Hepatocyte (in vitro differentiated cells): ENCODE data around the gene ANO4. TPM values are rescaled to one million over a fixed set of nuclear protein-coding genes. Genes with fewer than 3 reads are reported as not detected.

Source experiments
- DNase-seq: peaks from one replicate; pipeline ENCODE4 v3.0.0-alpha.2; 2016; ENCODE audit warnings: low spot score
- H2AFZ ChIP-seq: fragments of 200-600 bp; sonication (generic); 2 replicates; pipeline ENCODE4 v1.6.0; 2016; ENCODE audit warnings: antibody characterized with exemption, mild to moderate bottlenecking
- H3K27ac ChIP-seq: fragments of 200-600 bp; sonication (generic); 2 replicates; pipeline ENCODE4 v1.5.1; 2016; ENCODE audit warnings: mild to moderate bottlenecking
- H3K27me3 ChIP-seq: fragments of 200-600 bp; sonication (generic); 2 replicates; pipeline ENCODE4 v1.6.1; 2016
- H3K36me3 ChIP-seq: fragments of 200-600 bp; sonication (generic); replicated peaks from 2 replicates; pipeline ENCODE4 v1.5.1; 2016; ENCODE audit warnings: low read depth; ENCODE audit not compliant: insufficient read depth
- H3K4me1 ChIP-seq: fragments of 200-600 bp; sonication (generic); 2 replicates; pipeline ENCODE4 v1.5.1; 2016; ENCODE audit warnings: mild to moderate bottlenecking, moderate library complexity; ENCODE audit not compliant: insufficient read depth
- H3K4me2 ChIP-seq: fragments of 200-600 bp; sonication (generic); 2 replicates; pipeline ENCODE4 v1.6.0; 2016
- H3K4me3 ChIP-seq: fragments of 200-600 bp; sonication (generic); 2 replicates; pipeline ENCODE4 v1.5.1; 2016; ENCODE audit warnings: mild to moderate bottlenecking
- H3K79me2 ChIP-seq: fragments of 200-600 bp; sonication (generic); 2 replicates; pipeline ENCODE4 v1.6.0; 2017; ENCODE audit warnings: mild to moderate bottlenecking
- H3K9me2 ChIP-seq: fragments of 200-600 bp; sonication (generic); replicated peaks from 2 replicates; pipeline ENCODE4 v1.6.0; 2017; ENCODE audit warnings: mild to moderate bottlenecking; ENCODE audit not compliant: insufficient read depth
- H3K9me3 ChIP-seq: fragments of 200-600 bp; sonication (generic); 2 replicates; pipeline ENCODE4 v1.5.1; 2016; ENCODE audit warnings: low read depth, mild to moderate bottlenecking
- H4K20me1 ChIP-seq: fragments of 200-600 bp; sonication (generic); 2 replicates; pipeline ENCODE4 v1.6.0; 2016; ENCODE audit warnings: mild to moderate bottlenecking; ENCODE audit not compliant: insufficient read depth, poor library complexity, severe bottlenecking
- EZH2 ChIP-seq: fragments of 200-600 bp; sonication (generic); IDR thresholded peaks from 2 replicates; pipeline ENCODE4 v1.6.1; 2016; ENCODE audit warnings: antibody characterized with exemption, mild to moderate bottlenecking, borderline replicate concordance
- EZH2phosphoT487 ChIP-seq: fragments of 200-600 bp; sonication (generic); IDR thresholded peaks from one replicate; pipeline ENCODE4 v1.6.1; 2018; ENCODE audit warnings: antibody characterized with exemption, mild to moderate bottlenecking, low read depth, moderate library complexity; ENCODE audit not compliant: unreplicated experiment, severe bottlenecking
- WGBS: methylation state at CpG from one replicate; pipeline ENCODE4 v1.1.6; 2016; ENCODE audit warnings: low lambda C conversion rate; ENCODE audit errors: missing lambda C conversion rate; 5-methylcytosine and 5-hydroxymethylcytosine counted together
- polyA plus RNA-seq: library from polyadenylated mRNA; unstranded; fragments of >200 nt; fragmentation: Nextera tagmentation; extraction: Ambion mirVana; gene quantifications from 2 replicates; pipeline ENCODE4 v1.2.1, GENCODE V29; 2016
- total RNA-seq: library from RNA; depleted of rRNA; stranded (reverse); fragments of >200 nt; gene quantifications from 2 replicates; pipeline ENCODE4 v1.2.3, GENCODE V29; 2014
- TF ChIP-seq, protein P1 (sequence below): fragments of 200-600 bp; sonication (generic); IDR thresholded peaks from 2 replicates; pipeline ENCODE4 v1.5.1; 2016; ENCODE audit warnings: antibody characterized with exemption, mild to moderate bottlenecking; ENCODE audit not compliant: poor library complexity

The ANO4 gene
- total and polyA plus RNA-seq, 2 experiments from 2014 or later, result 1.6 to 2.3 TPM

DNA sequence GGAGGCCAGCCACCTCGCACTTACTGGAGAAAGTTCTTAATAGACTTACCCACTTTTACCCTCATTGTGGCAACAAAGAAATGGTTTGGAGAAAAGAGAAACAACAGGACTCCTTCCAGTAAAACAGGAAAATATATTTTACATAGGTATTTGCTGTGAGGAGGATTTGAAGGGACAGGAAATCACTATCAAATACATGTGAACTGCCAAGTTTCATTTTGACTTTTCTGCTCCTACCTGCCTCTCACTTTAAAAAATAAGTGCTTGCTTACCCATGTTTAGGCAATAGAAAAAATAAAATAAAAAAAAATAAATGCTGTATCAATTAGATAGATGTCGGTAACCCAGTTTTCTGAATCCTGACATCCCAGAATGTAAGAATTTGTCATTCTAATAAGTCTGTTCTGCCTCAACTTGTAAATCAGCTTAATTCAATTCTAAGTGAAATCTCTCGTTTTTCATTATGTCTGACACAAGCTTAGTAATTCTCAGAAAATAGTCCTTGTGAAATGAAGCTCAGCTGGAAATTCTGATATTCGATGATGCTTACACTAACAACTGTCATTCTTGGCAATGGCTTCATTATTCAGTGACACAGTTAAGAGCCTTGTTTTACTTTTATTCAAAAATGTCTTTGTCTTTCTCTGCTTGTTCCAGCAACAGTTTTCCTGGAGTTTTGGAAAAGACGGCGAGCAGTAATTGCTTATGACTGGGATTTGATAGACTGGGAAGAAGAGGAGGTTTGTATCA lies 284.1 kb downstream of the ANO4 start:
- no peak overlapping the region for H3K27ac ChIP-seq
- no peak overlapping the region for H3K4me3 ChIP-seq
- no peaks in the 10 kb centered on the region for H3K4me1 ChIP-seq
- 83% methylated on average over 6 of the region's 6 CpGs for WGBS
- H3K79me2 ChIP-seq, result no peaks in the 10 kb centered on the region
- no peak overlapping the region for H2AFZ ChIP-seq
- DNase-seq, result no peak
- TF ChIP-seq, protein P1, sequence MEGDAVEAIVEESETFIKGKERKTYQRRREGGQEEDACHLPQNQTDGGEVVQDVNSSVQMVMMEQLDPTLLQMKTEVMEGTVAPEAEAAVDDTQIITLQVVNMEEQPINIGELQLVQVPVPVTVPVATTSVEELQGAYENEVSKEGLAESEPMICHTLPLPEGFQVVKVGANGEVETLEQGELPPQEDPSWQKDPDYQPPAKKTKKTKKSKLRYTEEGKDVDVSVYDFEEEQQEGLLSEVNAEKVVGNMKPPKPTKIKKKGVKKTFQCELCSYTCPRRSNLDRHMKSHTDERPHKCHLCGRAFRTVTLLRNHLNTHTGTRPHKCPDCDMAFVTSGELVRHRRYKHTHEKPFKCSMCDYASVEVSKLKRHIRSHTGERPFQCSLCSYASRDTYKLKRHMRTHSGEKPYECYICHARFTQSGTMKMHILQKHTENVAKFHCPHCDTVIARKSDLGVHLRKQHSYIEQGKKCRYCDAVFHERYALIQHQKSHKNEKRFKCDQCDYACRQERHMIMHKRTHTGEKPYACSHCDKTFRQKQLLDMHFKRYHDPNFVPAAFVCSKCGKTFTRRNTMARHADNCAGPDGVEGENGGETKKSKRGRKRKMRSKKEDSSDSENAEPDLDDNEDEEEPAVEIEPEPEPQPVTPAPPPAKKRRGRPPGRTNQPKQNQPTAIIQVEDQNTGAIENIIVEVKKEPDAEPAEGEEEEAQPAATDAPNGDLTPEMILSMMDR, result no peak
- TF ChIP-seq EZH2 (no peak), EZH2phosphoT487 (no peak)
- no peak overlapping the region for H3K4me2 ChIP-seq
- H4K20me1 ChIP-seq, result no peaks in the 10 kb centered on the region
- H3K9me2 ChIP-seq, result no peaks in the 10 kb centered on the region
- no peaks in the 10 kb centered on the region for H3K36me3 ChIP-seq
- H3K9me3 ChIP-seq, result no peaks in the 10 kb centered on the region
- H3K27me3 ChIP-seq, result no peaks in the 10 kb centered on the region

DNA sequence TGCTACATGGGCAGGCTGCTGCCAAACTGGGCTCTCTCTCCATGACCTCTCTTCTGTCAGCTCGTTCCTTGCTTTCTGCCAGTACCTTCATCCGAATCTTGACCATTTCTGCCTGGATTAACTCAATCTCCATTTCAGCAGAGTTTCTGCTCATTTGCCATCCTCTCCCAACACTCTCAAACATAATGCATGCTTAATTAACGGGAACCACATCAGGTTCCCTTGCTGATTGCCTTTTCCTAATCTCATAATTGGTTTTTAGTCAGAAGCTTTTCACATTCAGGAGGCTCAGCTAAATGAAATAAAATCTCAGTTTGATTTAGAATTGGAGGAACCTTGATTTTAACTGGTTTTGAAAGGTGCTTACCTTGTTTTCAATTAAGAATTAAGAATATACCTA lies 288.1 kb downstream of the ANO4 start:
- H3K9me2 ChIP-seq, result no peaks in the 10 kb centered on the region
- H3K27ac ChIP-seq, result no peak overlapping the region
- TF ChIP-seq EZH2 (no peak), EZH2phosphoT487 (no peak)
- TF ChIP-seq, protein P1, result no peak
- H3K9me3 ChIP-seq, result no peaks in the 10 kb centered on the region
- no peaks in the 10 kb centered on the region for H3K4me1 ChIP-seq
- no peak for DNase-seq
- no peak overlapping the region for H2AFZ ChIP-seq
- no peaks in the 10 kb centered on the region for H3K36me3 ChIP-seq
- WGBS, result 89% methylated on average over 3 of the region's 3 CpGs
- H3K79me2 ChIP-seq, result no peaks in the 10 kb centered on the region
- no peak overlapping the region for H3K4me2 ChIP-seq
- H4K20me1 ChIP-seq, result no peaks in the 10 kb centered on the region
- no peaks in the 10 kb centered on the region for H3K27me3 ChIP-seq
- no peak overlapping the region for H3K4me3 ChIP-seq

DNA sequence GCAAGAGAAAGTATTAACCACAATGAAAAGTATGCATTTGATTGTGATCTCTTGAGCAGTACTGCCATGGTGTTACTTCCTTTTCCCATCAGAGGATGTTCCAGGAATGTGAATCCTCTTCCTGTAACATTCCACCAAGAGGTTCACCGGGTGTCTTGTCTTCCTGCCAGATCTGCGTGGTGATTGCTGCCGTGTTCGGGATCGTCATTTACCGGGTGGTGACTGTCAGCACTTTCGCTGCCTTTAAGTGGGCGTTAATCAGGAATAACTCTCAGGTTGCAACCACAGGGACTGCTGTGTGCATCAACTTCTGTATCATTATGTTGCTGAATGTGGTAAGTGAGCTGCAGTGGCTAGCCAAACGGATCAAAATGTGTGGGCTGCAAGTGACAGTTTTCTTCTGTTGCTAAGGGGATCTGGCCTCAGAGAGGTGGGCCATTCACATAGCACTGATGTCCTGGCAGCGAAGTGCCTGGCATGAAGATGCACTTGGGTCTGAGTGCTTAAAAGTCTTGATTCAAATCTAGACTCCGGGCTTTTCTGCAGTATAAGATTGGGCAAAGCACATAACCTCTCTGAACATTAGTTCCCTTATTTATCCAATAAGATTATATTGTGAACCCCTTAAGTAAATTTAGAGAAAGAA lies 292.0 kb downstream of the ANO4 start:
- DNase-seq, result no peak
- H4K20me1 ChIP-seq, result no peaks in the 10 kb centered on the region
- H3K79me2 ChIP-seq, result no peaks in the 10 kb centered on the region
- H3K27me3 ChIP-seq, result no peaks in the 10 kb centered on the region
- no peaks in the 10 kb centered on the region for H3K4me1 ChIP-seq
- H3K36me3 ChIP-seq, result no peaks in the 10 kb centered on the region
- no peaks in the 10 kb centered on the region for H3K9me3 ChIP-seq
- no peak overlapping the region for H3K4me2 ChIP-seq
- no peak overlapping the region for H3K27ac ChIP-seq
- WGBS, result 52% methylated on average over 11 of the region's 11 CpGs
- H2AFZ ChIP-seq, result no peak overlapping the region
- no peaks in the 10 kb centered on the region for H3K9me2 ChIP-seq
- no peak overlapping the region for H3K4me3 ChIP-seq
- TF ChIP-seq EZH2phosphoT487 (no peak), EZH2 (no peak)
- TF ChIP-seq, protein P1, result no peak
